Measurements from ENCODE around the gene GK. TPM values are rescaled to one million over a fixed set of nuclear protein-coding genes. Genes with fewer than 3 reads are reported as not detected.

The GK gene
- polyA plus RNA-seq, 2 of the 4 experiments (the other 2 are of a cell fraction): 1.4 to 7.1 TPM

DNA sequence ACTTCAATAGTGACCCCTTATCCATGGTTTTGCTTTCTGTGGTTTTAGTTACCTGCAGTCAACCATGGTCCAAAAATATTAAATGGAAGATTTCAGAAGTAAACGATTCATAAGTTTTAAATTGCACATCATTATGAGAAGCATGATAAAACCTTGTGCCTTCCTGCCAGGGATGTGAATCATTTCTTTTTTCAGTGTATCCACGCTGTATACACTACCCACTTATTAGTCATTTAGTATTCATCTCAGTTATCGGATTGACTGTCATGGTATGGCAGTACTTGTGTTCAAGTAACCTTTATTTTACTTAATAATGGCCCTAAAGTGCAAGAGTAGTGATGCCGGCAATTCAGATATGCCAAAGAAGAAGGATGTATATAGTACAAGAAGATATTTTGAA, 38.0 kb upstream of the GK start:
- H3K4me1 ChIP-seq: no peaks in the 10 kb centered on the region
- no peak overlapping the region for H3K4me3 ChIP-seq
- FAIRE-seq (no peak), ATAC-seq (no peak), DNase-seq (ENCODE audit: low read depth in 1 of 2, low spot score in 1 of 2) (no peak)
- WGBS (ENCODE audit: missing lambda C conversion rate): 34% methylated on average over 4 of the region's 4 CpGs
- TF ChIP-seq, protein P1, sequence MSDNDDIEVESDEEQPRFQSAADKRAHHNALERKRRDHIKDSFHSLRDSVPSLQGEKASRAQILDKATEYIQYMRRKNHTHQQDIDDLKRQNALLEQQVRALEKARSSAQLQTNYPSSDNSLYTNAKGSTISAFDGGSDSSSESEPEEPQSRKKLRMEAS (IDR thresholded peaks at IDR 0.05): no peak
- no peak for TF ChIP-seq ZSCAN20 (CRISPR knock-in tag; IDR thresholded peaks at IDR 0.05)
- TF ChIP-seq KDM5A (IDR thresholded peaks at IDR 0.05): no peak
- no peak overlapping the region for H3K4me2 ChIP-seq
- CTCF ChIA-PET: no interaction called here
- no peaks in the 10 kb centered on the region for H3K9me3 ChIP-seq
- H3K27ac ChIP-seq: no peak overlapping the region
- POLR2A ChIA-PET: no interaction called here

DNA sequence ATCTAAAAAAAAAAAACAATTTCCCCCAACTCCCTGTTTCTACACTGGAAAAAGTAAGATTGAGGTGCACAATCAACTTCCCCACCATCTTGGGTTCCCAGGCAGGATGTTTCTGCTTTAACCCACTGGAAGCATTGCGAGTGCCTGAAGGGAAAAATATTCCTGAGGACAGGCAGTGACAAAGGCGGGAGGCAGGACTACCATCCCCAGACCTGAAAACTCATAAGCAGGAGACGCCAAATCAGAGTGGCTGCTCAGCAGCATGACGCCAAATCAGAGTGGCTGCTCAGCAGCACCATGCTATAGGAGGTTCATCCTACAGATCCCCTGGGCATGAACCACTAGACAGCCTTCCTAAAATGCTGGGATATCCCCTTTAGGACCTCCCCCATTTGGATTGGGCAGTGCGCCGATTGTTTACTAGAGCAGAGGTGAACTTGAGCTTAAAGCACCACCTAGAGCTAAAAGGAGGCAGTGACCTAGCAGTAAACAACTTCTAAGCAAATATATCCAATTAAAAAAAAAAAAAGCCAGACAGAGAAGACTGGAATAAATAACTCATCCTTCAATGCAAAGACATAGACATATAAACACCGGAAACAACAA, 35.0 kb upstream of the GK start:
- 38% methylated on average over 7 of the region's 7 CpGs for WGBS (ENCODE audit: missing lambda C conversion rate)
- H3K4me3 ChIP-seq: no peak overlapping the region
- TF ChIP-seq, protein P2, sequence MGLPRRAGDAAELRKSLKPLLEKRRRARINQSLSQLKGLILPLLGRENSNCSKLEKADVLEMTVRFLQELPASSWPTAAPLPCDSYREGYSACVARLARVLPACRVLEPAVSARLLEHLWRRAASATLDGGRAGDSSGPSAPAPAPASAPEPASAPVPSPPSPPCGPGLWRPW (IDR thresholded peaks at IDR 0.05): no peak
- TF ChIP-seq RAD21 (conservative IDR thresholded peaks at IDR 0.05 in 1 of 2, IDR thresholded peaks at IDR 0.05 in 1 of 2): peak in 1 of 2 experiments; percentile 26; a peak in 2 of 5 replicates
- FAIRE-seq (no peak), DNase-seq (ENCODE audit: low read depth in 1 of 2, low spot score in 1 of 2) (peak in 1 of 2 experiments; percentile 26), ATAC-seq (peak; percentile 24 to 61; a peak in 4 of 6 replicates)
- H3K4me2 ChIP-seq: no peak overlapping the region
- H3K27ac ChIP-seq: no peak overlapping the region
- CTCF ChIA-PET: interaction anchor here (0.8 kb wide), 1 partner anchor 48 kb away, joined by 4 read pairs; no protein-coding TSS in a partner anchor
- H3K9me3 ChIP-seq: no peaks in the 10 kb centered on the region
- no peaks in the 10 kb centered on the region for H3K4me1 ChIP-seq
- POLR2A ChIA-PET: no interaction called here

DNA sequence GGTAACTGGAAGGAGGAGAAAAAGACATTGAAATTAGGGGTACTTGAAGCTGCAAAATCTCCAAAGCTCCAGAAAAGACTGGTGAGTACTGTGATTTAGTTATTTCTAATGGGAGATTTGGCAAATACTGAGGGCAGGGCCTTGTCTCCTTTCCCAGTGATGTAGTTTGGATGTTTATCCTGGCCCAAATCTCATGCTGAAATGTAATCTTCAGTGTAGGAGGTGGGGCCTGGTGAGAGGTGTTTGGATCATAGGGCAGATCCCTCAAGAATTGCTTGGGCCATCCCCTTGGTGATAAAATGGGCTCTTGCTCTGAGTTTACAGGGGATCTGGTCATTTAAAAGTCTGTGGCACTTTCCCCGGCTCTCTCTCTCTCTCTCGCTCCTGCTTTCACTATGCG, 33.1 kb upstream of the GK start:
- Histone ChIP-seq H3K4me2 (no peak overlapping the region), H3K27ac (no peak overlapping the region), H3K4me1 (no peaks in the 10 kb centered on the region), H3K9me3 (no peaks in the 10 kb centered on the region), H3K4me3 (no peak overlapping the region)
- WGBS (ENCODE audit: missing lambda C conversion rate): 96% methylated on average over 3 of the region's 3 CpGs
- no peak for DNase-seq (ENCODE audit: low read depth in 1 of 2, low spot score in 1 of 2)
- FAIRE-seq: no peak
- ATAC-seq: no peak
- CTCF ChIA-PET: interaction anchor here (0.7 kb wide), 1 partner anchor 12 kb away, joined by 3 read pairs; no protein-coding TSS in a partner anchor
- POLR2A ChIA-PET: no interaction called here
- TF ChIP-seq NPAS2 (CRISPR knock-in tag; IDR thresholded peaks at IDR 0.05; ENCODE audit: borderline replicate concordance): no peak

DNA sequence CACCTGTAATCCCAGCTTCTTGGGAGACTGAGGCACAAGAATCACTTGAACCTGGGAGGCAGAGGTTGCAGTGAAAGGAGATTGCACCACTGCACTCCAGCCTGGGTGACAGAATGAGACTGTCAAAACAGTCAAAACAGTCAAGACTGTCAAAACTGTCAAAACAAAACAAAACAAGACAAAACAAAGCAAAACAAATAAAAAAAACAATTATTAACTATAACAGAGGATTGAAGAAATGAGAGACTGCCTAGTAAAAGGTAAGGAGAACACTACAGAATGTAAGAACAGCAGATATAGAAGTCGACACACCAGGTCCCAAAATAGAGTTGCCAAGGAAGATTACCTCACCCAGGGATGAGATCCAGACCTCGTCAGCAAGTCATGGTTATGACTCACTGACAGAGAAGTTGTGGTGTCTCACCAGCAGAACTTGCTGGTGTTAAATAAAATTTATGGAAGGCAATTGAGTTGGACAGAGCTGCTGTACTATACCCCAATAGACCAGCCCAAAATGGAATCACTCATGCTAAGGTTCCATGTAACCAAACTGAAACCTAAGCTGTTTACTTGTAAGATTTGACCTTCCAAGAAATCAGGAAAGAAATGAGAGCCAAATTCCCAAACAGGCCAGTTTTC, 32.1 kb upstream of the GK start:
- ChIA-PET CTCF (interaction anchor here (1.1 kb wide), 1 partner anchor 15 kb away, joined by 4 read pairs; no protein-coding TSS in a partner anchor), POLR2A (no interaction called here)
- H3K9me3 ChIP-seq: no peaks in the 10 kb centered on the region
- no peak overlapping the region for H3K27ac ChIP-seq
- no peak overlapping the region for H3K4me2 ChIP-seq
- TF ChIP-seq FOSL2 (IDR thresholded peaks at IDR 0.05) (no peak), FOSL2 (CRISPR knock-in tag; IDR thresholded peaks at IDR 0.05) (peak; percentile 42; the same call in 1 of the 2 replicates), ESRRA (IDR thresholded peaks at IDR 0.05; ENCODE audit: borderline replicate concordance, low read length) (no peak)
- no peak for FAIRE-seq
- no peaks in the 10 kb centered on the region for H3K4me1 ChIP-seq
- DNase-seq (ENCODE audit: low read depth in 1 of 2, low spot score in 1 of 2): peak; percentile 30 to 42
- 12% methylated on average over 2 of the region's 2 CpGs for WGBS (ENCODE audit: missing lambda C conversion rate)
- ATAC-seq: peak; percentile 77 to 89
- no peak overlapping the region for H3K4me3 ChIP-seq

DNA sequence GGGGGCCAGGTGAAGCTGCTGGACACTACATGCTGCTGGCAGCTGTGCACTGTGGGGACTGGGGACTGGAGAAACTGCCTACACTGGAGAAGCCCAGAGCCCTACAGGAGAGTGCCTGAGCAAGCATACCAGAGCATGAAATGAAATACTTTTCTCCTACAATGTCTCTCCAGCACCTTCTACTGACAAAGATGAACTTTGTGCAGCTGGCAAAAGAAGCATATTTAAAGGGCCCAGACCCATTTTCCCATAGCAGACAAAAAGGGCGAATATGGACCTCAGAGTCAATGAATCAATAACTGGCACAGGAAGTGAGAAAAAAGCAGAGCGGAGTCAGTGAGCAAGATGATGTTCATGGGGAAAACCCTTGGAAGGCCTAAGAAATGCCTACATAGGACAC, 30.9 kb upstream of the GK start:
- Histone ChIP-seq H3K4me3 (no peak overlapping the region), H3K9me3 (no peaks in the 10 kb centered on the region), H3K4me2 (no peak overlapping the region), H3K27ac (no peak overlapping the region), H3K4me1 (peaks cover 3% of the 10 kb centered on the region; the same call in 1 of the 3 replicates)
- ChIA-PET CTCF (no interaction called here), POLR2A (no interaction called here)
- 85% methylated on average over 2 of the region's 2 CpGs for WGBS (ENCODE audit: missing lambda C conversion rate)
- FAIRE-seq (no peak), DNase-seq (ENCODE audit: low read depth in 1 of 2, low spot score in 1 of 2) (no peak), ATAC-seq (no peak)
- TF ChIP-seq RNF2 (IDR thresholded peaks at IDR 0.05; ENCODE audit: borderline replicate concordance, low read depth): no peak
- TF ChIP-seq, protein P3, sequence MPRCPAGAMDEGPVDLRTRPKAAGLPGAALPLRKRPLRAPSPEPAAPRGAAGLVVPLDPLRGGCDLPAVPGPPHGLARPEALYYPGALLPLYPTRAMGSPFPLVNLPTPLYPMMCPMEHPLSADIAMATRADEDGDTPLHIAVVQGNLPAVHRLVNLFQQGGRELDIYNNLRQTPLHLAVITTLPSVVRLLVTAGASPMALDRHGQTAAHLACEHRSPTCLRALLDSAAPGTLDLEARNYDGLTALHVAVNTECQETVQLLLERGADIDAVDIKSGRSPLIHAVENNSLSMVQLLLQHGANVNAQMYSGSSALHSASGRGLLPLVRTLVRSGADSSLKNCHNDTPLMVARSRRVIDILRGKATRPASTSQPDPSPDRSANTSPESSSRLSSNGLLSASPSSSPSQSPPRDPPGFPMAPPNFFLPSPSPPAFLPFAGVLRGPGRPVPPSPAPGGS (IDR thresholded peaks at IDR 0.05): no peak
